ENCODE data around the gene LRRC3. TPM values are rescaled to one million over a fixed set of nuclear protein-coding genes. Genes with fewer than 3 reads are reported as not detected.

LRRC3 gene
- total RNA-seq, 1 donor from 2014 or later = 2.2 TPM

DNA sequence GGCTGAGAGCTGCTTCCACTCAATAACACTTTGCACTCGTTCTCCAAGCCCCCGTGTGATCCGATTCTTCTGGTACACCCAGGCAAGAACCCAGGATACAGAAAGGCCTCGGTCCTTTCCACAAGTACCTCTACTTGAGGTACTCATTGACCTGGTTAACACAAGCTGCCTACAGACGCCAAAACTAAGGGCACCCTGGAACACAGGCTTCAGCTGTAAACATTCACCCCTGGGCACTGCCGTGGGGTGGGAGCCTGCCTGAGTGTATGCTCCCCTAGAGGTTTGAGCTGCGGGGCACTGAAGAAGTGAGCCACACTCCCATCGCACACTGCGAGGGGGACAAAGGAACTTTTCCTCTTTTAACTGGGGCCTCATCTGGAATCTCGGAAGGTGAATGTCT is 30.5 kb downstream of the LRRC3 start:
- Mint-ChIP-seq H3K27me3 (ENCODE audit: low read depth) (peaks cover 2% of the 10 kb centered on the region), H3K4me3 (ENCODE audit: low read depth) (no peak overlapping the region), H3K9me3 (peaks cover 4% of the 10 kb centered on the region), H3K4me1 (ENCODE audit: low read depth) (peaks cover 1% of the 10 kb centered on the region), H3K27ac (no peak overlapping the region), H3K36me3 (ENCODE audit: low read depth) (no peaks in the 10 kb centered on the region)
- no peak for DNase-seq (ENCODE audit: low spot score)
- intact Hi-C loops (cut with micrococcal nuclease) = no loop called here

DNA sequence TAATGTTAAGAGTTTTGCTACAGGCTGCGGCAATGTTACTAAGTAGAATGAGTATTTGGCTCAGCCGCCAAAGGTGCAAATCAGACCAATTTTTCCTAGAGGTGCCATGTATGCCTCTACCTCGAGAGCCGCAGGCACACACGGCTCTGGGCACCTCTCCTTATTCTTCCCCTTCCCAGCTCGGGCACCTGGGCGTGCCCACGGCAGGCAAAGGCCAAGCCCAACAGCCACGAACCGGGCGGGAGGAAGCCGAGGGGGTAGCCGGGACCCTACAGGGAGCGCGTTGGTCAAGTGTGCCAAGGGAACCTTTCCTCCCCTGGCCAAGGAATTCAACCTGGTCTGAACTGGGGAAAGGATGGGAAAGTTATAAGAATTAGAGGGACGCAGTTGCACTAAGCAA is 31.0 kb downstream of the LRRC3 start:
- intact Hi-C loops (cut with micrococcal nuclease) = no loop called here
- no peak overlapping the region for H3K4me3 Mint-ChIP-seq (ENCODE audit: low read depth)
- H3K27me3 Mint-ChIP-seq (ENCODE audit: low read depth) = peaks cover 2% of the 10 kb centered on the region
- peaks cover 1% of the 10 kb centered on the region for H3K4me1 Mint-ChIP-seq (ENCODE audit: low read depth)
- no peak overlapping the region for H3K27ac Mint-ChIP-seq
- H3K9me3 Mint-ChIP-seq = peaks cover 4% of the 10 kb centered on the region
- DNase-seq (ENCODE audit: low spot score) = no peak
- H3K36me3 Mint-ChIP-seq (ENCODE audit: low read depth) = no peaks in the 10 kb centered on the region

DNA sequence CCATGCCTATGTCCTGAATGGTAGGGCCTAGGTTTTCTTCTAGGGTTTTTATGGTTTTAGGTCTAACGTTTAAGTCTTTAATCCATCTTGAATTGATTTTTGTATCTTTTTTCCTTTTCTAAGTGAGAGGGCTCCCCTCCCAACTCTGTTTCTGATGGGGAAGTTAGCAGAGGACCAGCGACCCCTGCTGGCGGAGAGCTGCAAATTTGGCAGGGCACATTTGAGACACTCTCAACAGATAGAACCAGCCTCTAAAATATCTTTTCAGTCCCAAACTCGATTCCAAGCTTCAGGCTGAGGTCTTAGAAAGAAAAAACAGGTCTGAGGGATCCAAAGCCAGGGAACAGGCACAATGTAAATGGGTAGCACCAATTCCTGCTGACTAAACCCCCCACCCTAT is 32.5 kb downstream of the LRRC3 start:
- H3K36me3 Mint-ChIP-seq (ENCODE audit: low read depth) = no peaks in the 10 kb centered on the region
- no peak overlapping the region for H3K4me3 Mint-ChIP-seq (ENCODE audit: low read depth)
- intact Hi-C loops (cut with micrococcal nuclease) = no loop called here
- no peak overlapping the region for H3K27ac Mint-ChIP-seq
- H3K9me3 Mint-ChIP-seq = peaks cover 16% of the 10 kb centered on the region
- H3K4me1 Mint-ChIP-seq (ENCODE audit: low read depth) = peaks cover 1% of the 10 kb centered on the region
- peaks cover 2% of the 10 kb centered on the region for H3K27me3 Mint-ChIP-seq (ENCODE audit: low read depth)
- peak; percentile 31 for DNase-seq (ENCODE audit: low spot score)

DNA sequence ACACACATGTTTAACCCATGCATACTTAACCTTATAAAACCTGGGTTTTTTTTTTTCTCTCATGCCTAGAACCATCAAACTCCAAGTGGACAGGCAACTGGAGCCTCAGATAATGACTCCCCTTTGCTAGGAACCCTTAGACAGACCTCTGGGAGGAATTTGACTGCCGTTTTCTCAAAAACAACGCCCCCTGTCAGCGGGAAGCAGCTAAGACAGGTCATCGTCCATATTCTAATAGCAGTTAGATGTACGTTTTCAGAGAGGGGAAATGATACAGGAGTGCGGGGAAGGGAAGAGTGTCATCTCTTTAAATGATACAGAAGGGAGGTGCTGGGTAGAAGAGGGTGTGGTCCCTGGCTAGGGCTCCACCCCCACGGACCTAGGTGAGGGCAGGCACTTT is 34.7 kb downstream of the LRRC3 start:
- intact Hi-C loops (cut with micrococcal nuclease) = no loop called here
- H3K4me1 Mint-ChIP-seq (ENCODE audit: low read depth) = peaks cover 1% of the 10 kb centered on the region

DNA sequence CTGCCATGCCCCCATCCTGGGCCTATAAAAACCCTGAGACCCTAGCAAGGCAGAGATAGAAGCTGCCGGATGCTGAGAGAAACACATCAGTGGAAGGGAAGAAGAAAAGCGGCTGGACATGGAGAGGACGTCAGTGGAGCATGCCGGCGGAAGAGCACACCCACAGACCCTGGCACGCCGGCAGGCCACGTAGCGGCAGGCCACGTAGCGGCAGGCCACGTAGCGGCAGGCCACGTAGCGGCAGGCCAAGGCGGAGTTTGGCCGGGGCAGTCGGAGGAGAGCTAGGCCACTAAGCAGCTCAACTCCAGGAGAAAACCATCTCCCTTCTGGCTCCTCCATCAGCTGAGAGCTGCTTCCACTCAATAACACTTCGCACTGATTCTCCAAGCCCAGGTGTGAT is 35.1 kb downstream of the LRRC3 start:
- Mint-ChIP-seq H3K27me3 (ENCODE audit: low read depth) (peaks cover 2% of the 10 kb centered on the region), H3K27ac (no peak overlapping the region), H3K4me1 (ENCODE audit: low read depth) (peaks cover 1% of the 10 kb centered on the region), H3K4me3 (ENCODE audit: low read depth) (no peak overlapping the region), H3K36me3 (ENCODE audit: low read depth) (no peaks in the 10 kb centered on the region), H3K9me3 (peaks cover 23% of the 10 kb centered on the region)
- intact Hi-C loops (cut with micrococcal nuclease) = no loop called here
- DNase-seq (ENCODE audit: low spot score) = no peak

More for the DNA sequence above, 34.7 kb downstream of the LRRC3 start:
- H3K4me3 Mint-ChIP-seq (ENCODE audit: low read depth) = no peak overlapping the region
- no peaks in the 10 kb centered on the region for H3K36me3 Mint-ChIP-seq (ENCODE audit: low read depth)
- DNase-seq (ENCODE audit: low spot score) = no peak
- peaks cover 23% of the 10 kb centered on the region for H3K9me3 Mint-ChIP-seq
- H3K27me3 Mint-ChIP-seq (ENCODE audit: low read depth) = peaks cover 2% of the 10 kb centered on the region
- no peak overlapping the region for H3K27ac Mint-ChIP-seq

DNA sequence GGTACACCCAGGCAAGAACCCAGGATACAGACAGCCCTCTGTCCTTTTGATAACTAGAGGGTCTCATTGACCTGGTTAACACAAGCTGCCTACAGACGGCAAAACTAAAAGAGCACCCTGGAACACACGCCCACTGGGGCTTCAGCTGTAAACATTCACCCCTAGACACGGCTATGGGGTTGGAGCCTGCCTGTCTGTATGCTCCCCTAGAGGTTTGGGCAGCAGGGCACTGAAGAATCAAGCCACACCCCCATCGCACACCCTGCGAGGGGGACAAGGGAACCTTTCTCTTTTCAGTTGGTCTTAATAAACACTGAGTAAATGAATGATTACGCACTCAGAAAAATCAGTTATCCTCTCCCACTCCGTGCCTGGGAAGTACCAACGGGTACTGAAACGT is 35.5 kb downstream of the LRRC3 start:
- intact Hi-C loops (cut with micrococcal nuclease) = no loop called here
- Mint-ChIP-seq H3K27me3 (ENCODE audit: low read depth) (peaks cover 3% of the 10 kb centered on the region), H3K4me1 (ENCODE audit: low read depth) (peaks cover 1% of the 10 kb centered on the region), H3K9me3 (peaks cover 23% of the 10 kb centered on the region), H3K4me3 (ENCODE audit: low read depth) (no peak overlapping the region), H3K27ac (no peak overlapping the region), H3K36me3 (ENCODE audit: low read depth) (no peaks in the 10 kb centered on the region)
- no peak for DNase-seq (ENCODE audit: low spot score)

DNA sequence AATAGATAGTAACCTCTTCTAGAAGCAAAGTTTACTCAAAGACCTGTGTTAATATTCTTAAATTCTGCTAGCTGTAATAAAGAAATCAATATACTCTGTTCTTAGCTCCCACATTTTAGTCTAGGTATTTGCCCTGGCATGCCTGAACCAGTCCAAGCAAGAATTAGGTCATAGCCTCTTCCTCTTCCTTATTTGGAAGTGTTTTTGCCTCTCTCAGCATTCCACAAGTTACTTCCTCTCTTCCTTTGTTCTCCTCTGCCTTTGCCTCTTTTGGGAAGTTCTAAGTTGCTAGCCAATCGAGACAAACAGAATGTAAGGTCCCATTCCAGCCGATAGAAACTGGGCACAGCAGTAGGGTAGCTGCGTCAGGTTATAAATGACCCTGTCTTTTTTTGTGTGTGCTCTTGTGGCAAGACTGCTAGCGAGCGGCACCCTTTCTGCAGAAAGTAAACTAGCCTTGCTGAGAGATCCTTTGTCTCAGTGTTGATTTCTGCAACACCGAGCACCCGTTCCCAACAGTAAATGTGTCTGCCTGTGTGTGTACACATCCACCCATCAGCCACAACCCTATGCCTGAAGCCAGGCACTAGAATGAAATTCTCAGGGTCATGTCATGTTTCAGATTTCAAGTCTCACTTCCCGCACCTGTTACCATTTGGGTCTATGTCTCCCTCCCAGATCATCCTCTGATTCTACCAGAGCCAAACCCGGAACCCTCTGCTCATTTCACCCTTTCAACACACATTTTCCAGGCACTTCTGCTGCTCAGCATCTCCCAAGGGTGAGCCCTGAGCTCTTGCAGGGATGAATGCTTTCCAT is 37.5 kb downstream of the LRRC3 start:
- intact Hi-C loops (cut with micrococcal nuclease) = no loop called here
- no peak for DNase-seq (ENCODE audit: low spot score)
- no peaks in the 10 kb centered on the region for H3K36me3 Mint-ChIP-seq (ENCODE audit: low read depth)
- H3K4me1 Mint-ChIP-seq (ENCODE audit: low read depth) = no peaks in the 10 kb centered on the region
- H3K27me3 Mint-ChIP-seq (ENCODE audit: low read depth) = peaks cover 5% of the 10 kb centered on the region
- H3K27ac Mint-ChIP-seq = no peak overlapping the region
- H3K4me3 Mint-ChIP-seq (ENCODE audit: low read depth) = no peak overlapping the region
- peaks cover 23% of the 10 kb centered on the region for H3K9me3 Mint-ChIP-seq

DNA sequence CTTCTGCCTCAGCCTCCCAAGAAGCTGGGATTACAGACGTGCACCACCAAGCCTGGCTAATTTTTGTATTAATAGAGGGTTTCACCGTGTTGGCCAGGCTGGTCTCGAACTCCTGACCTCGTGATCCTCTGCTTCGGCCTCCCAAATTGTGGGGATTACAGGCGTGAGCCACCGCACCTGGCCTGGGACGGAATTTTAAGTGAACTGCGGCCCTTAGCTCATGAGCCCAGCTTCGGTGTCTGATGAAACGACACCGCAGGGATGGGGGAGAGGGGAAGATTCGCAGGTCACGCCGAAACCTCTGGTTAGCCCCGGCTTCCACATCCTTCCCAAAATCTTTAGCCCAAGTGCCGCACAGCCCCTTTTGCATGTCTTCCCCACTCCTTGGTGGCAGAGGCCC is 39.1 kb downstream of the LRRC3 start:
- intact Hi-C loops (cut with micrococcal nuclease) = no loop called here
- Mint-ChIP-seq H3K27me3 (ENCODE audit: low read depth) (peaks cover 3% of the 10 kb centered on the region), H3K9me3 (peaks cover 23% of the 10 kb centered on the region), H3K36me3 (ENCODE audit: low read depth) (no peaks in the 10 kb centered on the region), H3K27ac (no peak overlapping the region), H3K4me3 (ENCODE audit: low read depth) (no peak overlapping the region), H3K4me1 (ENCODE audit: low read depth) (no peaks in the 10 kb centered on the region)
- DNase-seq (ENCODE audit: low spot score) = no peak

DNA sequence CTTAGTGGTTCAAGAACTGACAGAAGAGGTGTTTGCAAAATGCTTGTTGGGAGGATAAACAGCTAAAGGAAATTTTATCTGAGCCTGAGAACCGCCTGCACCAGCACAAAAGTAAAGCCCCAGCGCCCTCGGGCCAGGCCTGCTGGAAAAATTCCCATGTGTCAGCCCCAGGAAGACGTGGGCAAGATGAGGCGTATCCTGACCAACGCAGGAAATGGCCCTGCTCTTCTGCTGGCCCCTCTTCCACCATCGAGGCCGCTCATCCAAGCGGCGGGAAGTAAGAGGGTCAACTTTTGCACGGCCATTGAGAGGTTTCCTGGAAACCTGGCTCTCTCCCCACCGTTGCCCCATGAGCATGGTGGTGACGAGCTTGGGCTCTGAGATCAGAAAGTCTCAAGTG is 39.6 kb downstream of the LRRC3 start:
- Mint-ChIP-seq H3K27me3 (ENCODE audit: low read depth) (peaks cover 3% of the 10 kb centered on the region), H3K4me1 (ENCODE audit: low read depth) (no peaks in the 10 kb centered on the region), H3K27ac (no peak overlapping the region), H3K36me3 (ENCODE audit: low read depth) (no peaks in the 10 kb centered on the region), H3K4me3 (ENCODE audit: low read depth) (no peak overlapping the region), H3K9me3 (peaks cover 22% of the 10 kb centered on the region)
- intact Hi-C loops (cut with micrococcal nuclease) = no loop called here
- no peak for DNase-seq (ENCODE audit: low spot score)

DNA sequence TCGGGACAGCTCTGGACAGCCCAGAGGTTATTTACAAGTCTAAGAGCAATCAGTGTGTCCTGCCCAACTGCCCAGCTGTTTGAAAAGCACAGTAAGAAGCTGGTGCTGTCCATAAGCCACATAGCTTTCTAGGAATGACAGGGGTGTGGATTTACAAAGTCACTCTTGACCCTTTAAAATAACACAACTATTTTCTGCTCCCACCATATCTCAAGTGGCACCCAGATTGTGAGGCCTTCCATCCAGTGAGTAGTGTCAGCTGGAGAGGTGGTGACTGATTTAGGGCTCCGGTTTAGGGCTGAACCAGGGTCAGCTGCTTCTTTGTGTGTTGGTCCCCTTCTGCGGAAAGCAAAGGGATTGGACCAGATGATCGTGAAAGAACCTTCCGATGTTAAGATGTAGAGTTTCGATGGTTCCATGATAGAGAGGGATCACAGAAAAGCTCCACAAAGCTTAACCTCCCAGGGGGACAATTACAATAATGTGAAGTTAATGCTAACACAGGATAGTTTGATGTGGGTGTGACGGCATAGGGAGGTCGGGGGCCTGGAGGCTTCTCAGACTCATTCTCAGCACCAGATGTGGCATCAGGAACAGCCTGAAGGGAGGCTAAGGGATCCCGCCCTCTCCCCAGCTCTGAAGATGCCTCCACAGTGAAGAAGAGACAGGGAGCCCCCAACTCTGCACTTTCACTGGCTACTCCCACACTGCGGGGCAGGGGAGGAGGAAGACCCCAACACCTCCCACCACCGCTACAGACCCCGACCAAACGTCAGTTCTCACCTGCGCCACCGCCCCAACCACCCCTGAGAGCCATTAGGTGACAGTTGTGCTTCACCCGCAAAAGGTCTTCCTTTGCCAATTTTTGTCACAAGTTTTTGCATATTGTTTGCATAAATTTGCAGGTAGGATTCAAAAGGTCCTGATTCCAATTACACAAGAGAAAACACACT is 40.6 kb downstream of the LRRC3 start:
- H3K4me1 Mint-ChIP-seq (ENCODE audit: low read depth) = no peaks in the 10 kb centered on the region
- peaks cover 18% of the 10 kb centered on the region for H3K9me3 Mint-ChIP-seq
- H3K27me3 Mint-ChIP-seq (ENCODE audit: low read depth) = peaks cover 3% of the 10 kb centered on the region
- intact Hi-C loops (cut with micrococcal nuclease) = no loop called here
- no peaks in the 10 kb centered on the region for H3K36me3 Mint-ChIP-seq (ENCODE audit: low read depth)
- no peak overlapping the region for H3K4me3 Mint-ChIP-seq (ENCODE audit: low read depth)
- no peak for DNase-seq (ENCODE audit: low spot score)
- H3K27ac Mint-ChIP-seq = no peak overlapping the region

DNA sequence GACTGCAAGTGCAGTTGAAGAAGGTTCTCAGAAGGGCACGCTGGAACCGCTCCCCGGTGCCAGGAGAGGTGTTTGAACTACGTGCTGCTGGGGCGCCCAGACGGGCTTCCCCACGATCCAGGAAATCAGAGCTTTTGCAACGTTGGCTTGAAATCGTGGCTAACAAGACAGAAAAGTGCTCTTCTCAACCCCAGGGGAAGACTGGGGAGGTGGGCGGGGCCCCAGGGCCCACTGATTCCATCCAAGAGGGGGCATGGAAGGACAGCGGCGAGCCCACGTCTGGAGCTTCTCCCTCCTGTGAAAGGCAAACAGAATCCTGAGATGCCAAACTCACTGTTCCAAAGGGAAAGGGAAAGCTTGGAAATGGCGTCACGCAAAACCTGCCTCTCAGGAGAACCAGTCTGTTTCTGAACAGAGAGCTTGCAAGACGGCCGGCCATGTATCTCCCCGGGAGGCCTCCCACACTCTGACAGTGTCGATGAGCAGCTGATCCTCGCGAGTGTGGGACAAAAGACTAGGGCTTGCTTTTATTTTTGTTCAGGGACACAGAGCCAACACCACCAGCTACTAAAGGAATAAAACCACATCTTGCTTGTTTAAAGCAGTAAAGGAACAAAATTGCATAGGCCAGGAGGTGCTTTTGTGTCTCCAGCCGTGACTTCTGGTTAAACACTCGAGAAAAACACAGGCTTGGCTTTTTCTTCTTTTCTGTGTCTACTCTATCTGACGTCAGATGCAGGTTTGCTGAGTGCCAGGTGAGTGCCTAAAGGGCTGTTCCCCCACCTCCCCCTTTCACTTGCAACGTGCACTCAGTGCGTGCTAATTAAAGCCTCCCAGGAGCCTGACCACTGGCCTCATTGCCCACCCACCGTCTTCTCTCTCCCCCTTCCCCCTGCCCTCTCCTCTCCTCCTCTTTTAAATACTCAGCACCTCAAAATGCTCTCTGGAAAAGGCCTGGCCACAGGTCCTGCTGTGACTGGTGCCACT is 41.5 kb downstream of the LRRC3 start:
- H3K9me3 Mint-ChIP-seq = peaks cover 16% of the 10 kb centered on the region
- no peaks in the 10 kb centered on the region for H3K36me3 Mint-ChIP-seq (ENCODE audit: low read depth)
- H3K4me3 Mint-ChIP-seq (ENCODE audit: low read depth) = no peak overlapping the region
- peaks cover 3% of the 10 kb centered on the region for H3K27me3 Mint-ChIP-seq (ENCODE audit: low read depth)
- no peak for DNase-seq (ENCODE audit: low spot score)
- intact Hi-C loops (cut with micrococcal nuclease) = no loop called here
- no peaks in the 10 kb centered on the region for H3K4me1 Mint-ChIP-seq (ENCODE audit: low read depth)
- no peak overlapping the region for H3K27ac Mint-ChIP-seq

DNA sequence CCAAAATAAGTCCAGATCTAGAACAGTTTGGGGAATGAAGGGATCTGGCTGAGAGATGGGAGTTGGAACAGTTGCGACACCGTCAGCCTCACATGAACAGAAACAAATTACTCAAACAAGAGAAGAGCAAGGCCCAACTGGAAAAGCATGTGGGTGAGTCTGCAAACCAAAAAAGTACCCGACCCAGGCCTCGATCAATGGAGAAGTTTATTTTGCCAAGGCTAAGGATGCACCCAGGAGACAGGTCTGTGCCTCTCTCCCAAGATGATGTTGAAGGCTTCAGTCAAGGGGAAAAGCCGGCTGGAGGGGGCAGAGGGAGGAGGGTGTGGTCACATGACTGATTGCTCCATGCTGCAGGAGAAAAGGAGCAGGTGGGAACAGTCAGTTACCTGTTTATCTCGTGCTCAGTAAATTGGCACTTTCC is 42.4 kb downstream of the LRRC3 start:
- no peaks in the 10 kb centered on the region for H3K4me1 Mint-ChIP-seq (ENCODE audit: low read depth)
- intact Hi-C loops (cut with micrococcal nuclease) = no loop called here
- H3K4me3 Mint-ChIP-seq (ENCODE audit: low read depth) = no peak overlapping the region
- no peak for DNase-seq (ENCODE audit: low spot score)
- H3K9me3 Mint-ChIP-seq = peaks cover 7% of the 10 kb centered on the region
- no peaks in the 10 kb centered on the region for H3K36me3 Mint-ChIP-seq (ENCODE audit: low read depth)
- peaks cover 3% of the 10 kb centered on the region for H3K27me3 Mint-ChIP-seq (ENCODE audit: low read depth)
- no peak overlapping the region for H3K27ac Mint-ChIP-seq

Measured in activated T-helper 2 cell treated with anti-CD3 and anti-CD28 coated beads, Interferon-gamma antibody, Interleukin-2, Interleukin-4, amounts not matched to agents 10 μg/mL and 5 μg/mL and 100 μg/mL, durations not matched to agents 14 hours and 24 hours and 36 hours (primary cell).